Ishikawa (cell line): ENCODE measurements around the gene FSD2.

Experiments used
- CEBPB ChIP-seq: IDR thresholded peaks from 2 replicates; pipeline ENCODE4 v1.6.1; 2012
- CREB1 ChIP-seq: IDR thresholded peaks from 2 replicates; pipeline ENCODE4 v1.6.1; 2012; ENCODE audit warnings: low read depth
- EGR1 ChIP-seq: IDR thresholded peaks from 2 replicates; pipeline ENCODE4 v1.6.1; 2012
- EP300 ChIP-seq: IDR thresholded peaks from 2 replicates; pipeline ENCODE4 v1.6.1; 2012; ENCODE audit warnings: borderline replicate concordance
- FOXM1 ChIP-seq: IDR thresholded peaks from 2 replicates; pipeline ENCODE4 v1.6.1; 2012; ENCODE audit warnings: low read depth, borderline replicate concordance
- NFIC ChIP-seq: IDR thresholded peaks from 2 replicates; pipeline ENCODE4 v1.6.1; 2012
- RAD21 ChIP-seq: IDR thresholded peaks from 2 replicates; pipeline ENCODE4 v1.6.1; 2012; ENCODE audit warnings: low read depth
- TAF1 ChIP-seq: IDR thresholded peaks from 2 replicates; pipeline ENCODE4 v1.6.1; 2012; ENCODE audit warnings: low read depth, mild to moderate bottlenecking
- TCF12 ChIP-seq: IDR thresholded peaks from 2 replicates; pipeline ENCODE4 v1.6.1; 2012; ENCODE audit warnings: low read depth
- YY1 ChIP-seq: IDR thresholded peaks from 2 replicates; pipeline ENCODE4 v1.6.1; 2012; ENCODE audit warnings: low read depth
- ZBTB7A ChIP-seq: IDR thresholded peaks from 2 replicates; pipeline ENCODE4 v1.6.1; 2012; ENCODE audit warnings: low read depth
- TF ChIP-seq, protein P1 (sequence below): IDR thresholded peaks from 2 replicates; pipeline ENCODE4 v1.6.1; 2012
- TF ChIP-seq, protein P2 (sequence below): IDR thresholded peaks from 2 replicates; pipeline ENCODE4 v1.6.1; 2012
- TF ChIP-seq, protein P3 (sequence below): IDR thresholded peaks from 2 replicates; pipeline ENCODE4 v1.6.1; 2012; ENCODE audit warnings: low read depth, mild to moderate bottlenecking

DNA sequence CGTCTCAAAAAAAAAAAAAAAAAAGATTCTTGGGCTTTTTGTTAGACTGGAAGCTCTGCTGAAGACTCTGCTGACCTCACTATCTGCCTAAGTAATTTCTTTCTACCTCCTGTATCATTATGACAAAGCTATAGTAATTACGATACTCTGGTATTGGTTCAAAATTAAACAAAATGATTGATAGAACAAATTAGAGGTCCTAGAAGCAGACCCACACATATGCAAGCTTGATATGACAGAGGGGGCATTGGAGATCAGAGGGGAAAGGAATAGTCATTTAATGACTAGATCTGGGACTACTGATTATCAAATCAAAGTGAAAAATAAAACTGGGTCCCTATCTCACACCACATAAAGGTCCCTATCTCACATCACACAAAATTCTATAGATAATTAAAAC lies 74.3 kb downstream of the FSD2 start:
- TF ChIP-seq YY1 (no peak), CREB1 (no peak), CEBPB (no peak), TCF12 (no peak), EP300 (no peak), EGR1 (no peak), RAD21 (no peak), FOXM1 (no peak), TAF1 (no peak), ZBTB7A (no peak), NFIC (no peak)
- TF ChIP-seq, protein P1, sequence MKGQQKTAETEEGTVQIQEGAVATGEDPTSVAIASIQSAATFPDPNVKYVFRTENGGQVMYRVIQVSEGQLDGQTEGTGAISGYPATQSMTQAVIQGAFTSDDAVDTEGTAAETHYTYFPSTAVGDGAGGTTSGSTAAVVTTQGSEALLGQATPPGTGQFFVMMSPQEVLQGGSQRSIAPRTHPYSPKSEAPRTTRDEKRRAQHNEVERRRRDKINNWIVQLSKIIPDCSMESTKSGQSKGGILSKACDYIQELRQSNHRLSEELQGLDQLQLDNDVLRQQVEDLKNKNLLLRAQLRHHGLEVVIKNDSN, result no peak
- TF ChIP-seq, protein P2, sequence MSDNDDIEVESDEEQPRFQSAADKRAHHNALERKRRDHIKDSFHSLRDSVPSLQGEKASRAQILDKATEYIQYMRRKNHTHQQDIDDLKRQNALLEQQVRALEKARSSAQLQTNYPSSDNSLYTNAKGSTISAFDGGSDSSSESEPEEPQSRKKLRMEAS, result no peak
- TF ChIP-seq, protein P3, sequence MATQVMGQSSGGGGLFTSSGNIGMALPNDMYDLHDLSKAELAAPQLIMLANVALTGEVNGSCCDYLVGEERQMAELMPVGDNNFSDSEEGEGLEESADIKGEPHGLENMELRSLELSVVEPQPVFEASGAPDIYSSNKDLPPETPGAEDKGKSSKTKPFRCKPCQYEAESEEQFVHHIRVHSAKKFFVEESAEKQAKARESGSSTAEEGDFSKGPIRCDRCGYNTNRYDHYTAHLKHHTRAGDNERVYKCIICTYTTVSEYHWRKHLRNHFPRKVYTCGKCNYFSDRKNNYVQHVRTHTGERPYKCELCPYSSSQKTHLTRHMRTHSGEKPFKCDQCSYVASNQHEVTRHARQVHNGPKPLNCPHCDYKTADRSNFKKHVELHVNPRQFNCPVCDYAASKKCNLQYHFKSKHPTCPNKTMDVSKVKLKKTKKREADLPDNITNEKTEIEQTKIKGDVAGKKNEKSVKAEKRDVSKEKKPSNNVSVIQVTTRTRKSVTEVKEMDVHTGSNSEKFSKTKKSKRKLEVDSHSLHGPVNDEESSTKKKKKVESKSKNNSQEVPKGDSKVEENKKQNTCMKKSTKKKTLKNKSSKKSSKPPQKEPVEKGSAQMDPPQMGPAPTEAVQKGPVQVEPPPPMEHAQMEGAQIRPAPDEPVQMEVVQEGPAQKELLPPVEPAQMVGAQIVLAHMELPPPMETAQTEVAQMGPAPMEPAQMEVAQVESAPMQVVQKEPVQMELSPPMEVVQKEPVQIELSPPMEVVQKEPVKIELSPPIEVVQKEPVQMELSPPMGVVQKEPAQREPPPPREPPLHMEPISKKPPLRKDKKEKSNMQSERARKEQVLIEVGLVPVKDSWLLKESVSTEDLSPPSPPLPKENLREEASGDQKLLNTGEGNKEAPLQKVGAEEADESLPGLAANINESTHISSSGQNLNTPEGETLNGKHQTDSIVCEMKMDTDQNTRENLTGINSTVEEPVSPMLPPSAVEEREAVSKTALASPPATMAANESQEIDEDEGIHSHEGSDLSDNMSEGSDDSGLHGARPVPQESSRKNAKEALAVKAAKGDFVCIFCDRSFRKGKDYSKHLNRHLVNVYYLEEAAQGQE, result no peak
